A673 (cell line): Measurements from ENCODE around the gene F2RL2. TPM values are rescaled to one million over a fixed set of nuclear protein-coding genes. Genes with fewer than 3 reads are reported as not detected.

Source experiments
- BruUV-seq: library from RNA; stranded (reverse); fragments of 400-500 nt; replicated peaks from 2 replicates; lab custom pipeline; 2021; lab: Mats Ljungman, UMichigan
- CTCF ChIA-PET: fragments of 300-600 bp; sonication (Branson Sonifier 250); formaldehyde crosslinking; loops from one replicate; lab custom pipeline; 2022; ENCODE audit warnings: antibody characterized with exemption; lab: Charles Lee
- POLR2A ChIA-PET: fragments of 300-600 bp; sonication (Branson Sonifier 250); formaldehyde crosslinking; loops from one replicate; lab custom pipeline; 2022; ENCODE audit warnings: antibody characterized with exemption; ENCODE audit not compliant: low non-redundant PET; lab: Charles Lee
- DNase-seq: peaks from one replicate; pipeline ENCODE4 v3.0.0-alpha.2; 2015; ENCODE audit warnings: low spot score
- H3K27ac ChIP-seq: fragments of 200-600 bp; sonication (generic); 2 replicates; pipeline ENCODE4 v1.5.1; 2016; ENCODE audit warnings: mixed run types, low read depth, mild to moderate bottlenecking, mixed read lengths, antibody characterized with exemption, low read length; ENCODE audit not compliant: poor library complexity, severe bottlenecking
- H3K27me3 ChIP-seq: fragments of 200-600 bp; sonication (generic); replicated peaks from 2 replicates; pipeline ENCODE4 v1.6.1; 2017; ENCODE audit warnings: mixed run types, low read depth, mild to moderate bottlenecking, mixed read lengths, antibody characterized with exemption, low read length; ENCODE audit not compliant: insufficient read depth, poor library complexity
- H3K36me3 ChIP-seq: fragments of 200-600 bp; sonication (generic); 2 replicates; pipeline ENCODE4 v1.6.1; 2016; ENCODE audit warnings: mixed run types, mild to moderate bottlenecking, mixed read lengths, antibody characterized with exemption, low read length; ENCODE audit not compliant: insufficient read depth, poor library complexity, severe bottlenecking
- H3K4me1 ChIP-seq: fragments of 200-600 bp; sonication (generic); 2 replicates; pipeline ENCODE4 v1.6.1; 2017; ENCODE audit warnings: mixed run types, mild to moderate bottlenecking, mixed read lengths, antibody characterized with exemption, low read length; ENCODE audit not compliant: insufficient read depth, poor library complexity, severe bottlenecking
- H3K4me3 ChIP-seq: fragments of 200-600 bp; sonication (generic); 2 replicates; pipeline ENCODE4 v1.5.1; 2016; ENCODE audit warnings: low read depth, mixed run types, mild to moderate bottlenecking, mixed read lengths, low read length; ENCODE audit not compliant: poor library complexity, severe bottlenecking
- H3K9me3 ChIP-seq: fragments of 200-600 bp; sonication (generic); 2 replicates; pipeline ENCODE4 v1.6.1; 2016; ENCODE audit warnings: mixed run types, low read depth, mild to moderate bottlenecking, mixed read lengths, antibody characterized with exemption, low read length; ENCODE audit not compliant: poor library complexity, severe bottlenecking
- CTCF ChIP-seq: fragments of 300-800, 200-600 bp; sonication (generic); conservative IDR thresholded peaks from 2 replicates; pipeline ENCODE4 v1.5.1; 2017; ENCODE audit warnings: low read depth, mild to moderate bottlenecking, antibody characterized with exemption, low read length, moderate library complexity, mixed read lengths
- EZH2 ChIP-seq: fragments of 200-600 bp; sonication (generic); IDR thresholded peaks from 2 replicates; pipeline ENCODE4 v1.6.1; 2017; ENCODE audit warnings: borderline replicate concordance, low read depth, mild to moderate bottlenecking, mixed read lengths, antibody characterized with exemption, low read length; ENCODE audit not compliant: poor library complexity, severe bottlenecking
- intact Hi-C: fragments of 100-400 bp; cut with micrococcal nuclease; formaldehyde crosslinking; loops from one replicate; pipeline ENCODE4 v1.10.0; 2022; ENCODE audit not compliant: unreplicated experiment
- total RNA-seq: library from RNA; stranded (reverse); gene quantifications from 2 replicates; pipeline ENCODE4 v1.2.3, GENCODE V29; 2021

F2RL2 gene
- total RNA-seq, 1 experiment from 2014 or later: 14.4 TPM

DNA sequence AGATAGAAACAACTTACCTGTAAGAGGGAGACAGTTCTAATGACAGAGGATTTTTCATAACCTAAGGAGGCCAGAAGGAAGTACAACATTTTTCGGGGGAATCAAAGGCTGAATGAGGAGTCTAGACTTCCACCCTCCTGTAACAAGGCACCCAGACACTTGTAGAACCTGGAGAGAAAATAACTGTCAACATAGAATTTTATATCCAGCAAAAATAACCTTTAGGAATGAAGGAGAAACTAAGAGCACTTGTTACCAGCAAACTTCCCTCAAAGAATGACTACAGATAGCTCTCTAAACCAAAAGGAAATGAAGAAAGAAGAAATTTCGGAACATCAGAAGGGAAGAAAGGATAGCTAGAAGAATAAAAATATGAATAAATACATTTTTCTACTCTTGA lies 25.9 kb upstream of the F2RL2 start:
- H3K9me3 ChIP-seq: peaks cover 20% of the 10 kb centered on the region
- no peak overlapping the region for H3K27ac ChIP-seq
- intact Hi-C loops: loop anchor here (10.0 kb wide), 1 partner anchor 66 kb away; the partner anchor contains the start of gene F2R
- TF ChIP-seq EZH2 (no peak), CTCF (no peak)
- no peaks in the 10 kb centered on the region for H3K4me1 ChIP-seq
- ChIA-PET POLR2A (no interaction called here), CTCF (no interaction called here)
- no peak overlapping the region for H3K4me3 ChIP-seq
- no peaks in the 10 kb centered on the region for H3K36me3 ChIP-seq
- no TSS peak for BruUV-seq
- H3K27me3 ChIP-seq: no peaks in the 10 kb centered on the region
- DNase-seq: no peak

DNA sequence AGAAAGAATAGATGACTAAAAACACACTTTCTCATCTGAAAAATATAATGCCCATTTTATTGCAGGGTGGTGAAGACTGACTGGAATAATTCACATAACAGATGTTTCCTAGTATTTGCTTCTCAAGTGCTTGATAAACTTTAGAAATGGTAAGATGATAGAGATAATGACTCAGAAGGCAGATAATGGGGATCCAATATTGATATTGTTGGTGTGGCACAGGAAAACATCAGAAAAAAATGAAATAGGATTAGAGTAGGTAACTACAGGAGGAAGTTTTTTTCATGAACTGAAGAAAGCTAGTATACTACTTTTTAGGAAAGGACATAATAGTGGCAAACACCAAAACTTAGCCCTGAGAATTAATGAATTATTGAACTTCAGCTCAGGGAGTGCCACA lies 20.2 kb upstream of the F2RL2 start:
- Histone ChIP-seq H3K4me3 (no peak overlapping the region), H3K27me3 (no peaks in the 10 kb centered on the region), H3K27ac (no peak overlapping the region), H3K4me1 (peaks cover 6% of the 10 kb centered on the region), H3K9me3 (peaks cover 3% of the 10 kb centered on the region), H3K36me3 (no peaks in the 10 kb centered on the region)
- BruUV-seq: no TSS peak
- ChIA-PET CTCF (interaction anchor here (1.1 kb wide), 1 partner anchor 43 kb away, joined by 3 read pairs; no protein-coding TSS in a partner anchor), POLR2A (interaction anchor here (0.6 to 0.7 kb wide), 2 partner anchors 34 to 196 kb away, joined by 3 read pairs; no protein-coding TSS in a partner anchor)
- intact Hi-C loops: loop anchor here (5.0 to 10.0 kb wide), 2 partner anchors 71 to 129 kb away; partner anchors contain the start of gene F2R
- TF ChIP-seq EZH2 (no peak), CTCF (no peak)
- DNase-seq: no peak

GRCh38 chr5:76642390-76643040 lies 19.3 kb upstream of the F2RL2 start:
- CTCF ChIA-PET: no interaction called here
- TF ChIP-seq CTCF (no peak), EZH2 (no peak)
- DNase-seq: no peak

More at GRCh38 chr5:76642390-76643040, 19.3 kb upstream of the F2RL2 start:
- POLR2A ChIA-PET: no interaction called here
- intact Hi-C loops: loop anchor here (5.0 to 10.0 kb wide), 2 partner anchors 72 to 130 kb away; partner anchors contain the start of gene F2R
- no peak overlapping the region for H3K4me3 ChIP-seq
- H3K27ac ChIP-seq: peak overlapping the region; percentile 40
- no peaks in the 10 kb centered on the region for H3K36me3 ChIP-seq
- no peaks in the 10 kb centered on the region for H3K27me3 ChIP-seq
- H3K9me3 ChIP-seq: no peaks in the 10 kb centered on the region
- peaks cover 6% of the 10 kb centered on the region for H3K4me1 ChIP-seq
- BruUV-seq: no TSS peak
